HuH-7 (cell line): ENCODE measurements around the gene IL32.

Experiments used
- DNase-seq: peaks from one replicate; pipeline ENCODE4 v3.0.0; 2011; ENCODE audit warnings: low spot score

The IL32 gene

GRCh38 chr16:3089717-3090592, 24.5 kb downstream of the IL32 start:
- DNase-seq: no peak

GRCh38 chr16:3091551-3091950, 26.1 kb downstream of the IL32 start:
- DNase-seq: no peak

GRCh38 chr16:3092501-3092941, 27.1 kb downstream of the IL32 start:
- DNase-seq: no peak

- DNase-seq: peak; percentile 69
Measured at GRCh38 chr16:3094289-3095027, 29.0 kb downstream of the IL32 start.

GRCh38 chr16:3095869-3096268, 30.4 kb downstream of the IL32 start:
- peak; percentile 60 for DNase-seq

GRCh38 chr16:3096362-3096761, 30.9 kb downstream of the IL32 start:
- DNase-seq: no peak

- DNase-seq: no peak
Measured at GRCh38 chr16:3097266-3097665, 31.8 kb downstream of the IL32 start.

- DNase-seq: no peak
Measured at GRCh38 chr16:3098459-3099394, 33.3 kb downstream of the IL32 start, which contains the start of gene ZSCAN10. ZSCAN10 (minus strand) TSS chr16:3099294; CDS start chr16:3092937, 6,357 bp downstream.

- DNase-seq: no peak
Measured at GRCh38 chr16:3099395-3099731, 33.9 kb downstream of the IL32 start.

GRCh38 chr16:3099732-3100499, 34.5 kb downstream of the IL32 start:
- peak; percentile 82 for DNase-seq

- DNase-seq: peak; percentile 76
Measured at GRCh38 chr16:3101018-3101840, 35.8 kb downstream of the IL32 start.

- no peak for DNase-seq
Measured at GRCh38 chr16:3101841-3102470, 36.5 kb downstream of the IL32 start.

- DNase-seq: peak; percentile 91
Measured at GRCh38 chr16:3106205-3106928, 40.9 kb downstream of the IL32 start.

GRCh38 chr16:3112058-3112880, 46.8 kb downstream of the IL32 start, which contains the start of gene ZNF205:
ZNF205 (plus strand) TSS chr16:3112586; CDS start chr16:3113431, 845 bp downstream.
- peak; percentile 93 for DNase-seq

GRCh38 chr16:3112881-3113574, 47.6 kb downstream of the IL32 start:
- no peak for DNase-seq

- no peak for DNase-seq
Measured at GRCh38 chr16:3113765-3114479, 48.5 kb downstream of the IL32 start.

GRCh38 chr16:3115003-3115402, 49.6 kb downstream of the IL32 start:
- no peak for DNase-seq
